LNCAP (cell line): ENCODE data around the gene DLGAP1.

Source experiments
- CTCF ChIP-seq: fragments of 450-650 bp; IDR thresholded peaks from 2 replicates; pipeline ENCODE4 v1.5.1; 2017; ENCODE audit warnings: mild to moderate bottlenecking

The DLGAP1 gene

GRCh38 chr18:4207383-4207985 is 247.6 kb downstream of the DLGAP1 start:
- TF ChIP-seq CTCF = no peak

- TF ChIP-seq CTCF = no peak
Observed at GRCh38 chr18:4204438-4204720, 250.7 kb downstream of the DLGAP1 start.

- no peak for TF ChIP-seq CTCF
Observed at GRCh38 chr18:4203568-4204437, 251.3 kb downstream of the DLGAP1 start.

GRCh38 chr18:4200399-4200798 is 254.7 kb downstream of the DLGAP1 start:
- no peak for TF ChIP-seq CTCF

- TF ChIP-seq CTCF = no peak
Observed at GRCh38 chr18:4198956-4199355, 256.2 kb downstream of the DLGAP1 start.

- no peak for TF ChIP-seq CTCF
Observed at GRCh38 chr18:4196351-4196750, 258.8 kb downstream of the DLGAP1 start.

GRCh38 chr18:4193086-4193485 is 262.0 kb downstream of the DLGAP1 start:
- no peak for TF ChIP-seq CTCF
